MG63 (cell line): Measurements from ENCODE around the gene DHDH. TPM values are rescaled to one million over a fixed set of nuclear protein-coding genes. Genes with fewer than 3 reads are reported as not detected.

Experiments used
- DNase-seq: peaks from one replicate; pipeline ENCODE4 v3.0.0-alpha.2; 2020
- H3K27me3 ChIP-seq: fragments of 250-450 bp; sonication (Bioruptor Pico); 2 replicates; pipeline ENCODE4 v1.5.1; 2020; ENCODE audit warnings: mild to moderate bottlenecking, moderate library complexity
- H3K36me3 ChIP-seq: fragments of 250-450 bp; sonication (Bioruptor Pico); 2 replicates; pipeline ENCODE4 v1.5.1; 2020; ENCODE audit warnings: mild to moderate bottlenecking, moderate library complexity
- H3K4me3 ChIP-seq: fragments of 250-450 bp; sonication (Bioruptor Pico); 2 replicates; pipeline ENCODE4 v1.5.1; 2020; ENCODE audit warnings: mild to moderate bottlenecking, moderate library complexity
- H3K9me3 ChIP-seq: fragments of 250-450 bp; sonication (Bioruptor Pico); 2 replicates; pipeline ENCODE4 v1.5.1; 2020; ENCODE audit warnings: mild to moderate bottlenecking, moderate library complexity
- total RNA-seq: library from RNA; depleted of rRNA; stranded (reverse); fragments of >200 nt; shearing (Covaris generic); gene quantifications from 2 replicates; pipeline ENCODE4 v1.2.3, GENCODE V29; 2014; ENCODE audit warnings: low replicate concordance

Gene DHDH
- total RNA-seq, 1 experiment from 2014 or later = not detected

DNA sequence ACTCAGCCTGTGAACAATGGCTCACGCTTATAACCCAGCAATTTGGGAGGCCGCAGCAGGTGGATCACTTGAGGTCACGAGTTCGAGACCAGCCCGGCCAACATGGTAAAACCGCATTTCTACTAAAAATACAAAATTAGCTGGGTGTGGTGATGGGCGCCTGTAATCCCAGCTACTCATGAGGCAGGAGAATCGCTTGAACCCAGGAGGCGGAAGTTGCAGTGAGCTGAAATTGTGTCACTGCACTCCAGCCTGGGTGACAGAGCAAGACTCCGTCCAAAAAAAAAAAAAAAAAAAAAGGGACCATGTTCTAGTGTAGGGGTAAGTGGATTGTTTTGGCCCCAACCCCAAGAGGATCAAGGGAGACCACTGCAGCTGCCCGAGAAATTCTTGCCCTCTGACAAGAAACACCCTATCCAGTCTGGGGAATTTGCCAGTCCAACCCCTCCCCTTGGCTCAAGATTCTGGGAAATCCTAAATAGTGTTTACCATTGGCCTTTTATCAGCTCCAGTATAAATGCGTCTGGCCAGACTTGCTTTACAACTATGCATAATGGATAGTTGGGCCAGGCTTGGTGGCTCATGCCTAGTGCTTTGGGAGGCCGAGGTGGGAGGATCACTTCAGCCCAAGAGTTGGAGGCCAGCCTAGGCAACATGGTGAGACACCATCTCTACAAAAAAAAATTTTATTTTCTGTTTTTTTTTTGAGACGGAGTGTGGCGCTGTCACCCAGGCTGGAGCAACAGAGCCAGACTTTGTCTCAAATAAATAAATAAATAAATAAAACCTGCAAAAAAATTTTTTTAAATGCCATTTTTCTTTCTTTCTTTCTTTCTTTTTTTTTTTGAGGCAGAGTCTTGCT is 5.1 kb upstream of the DHDH start:
- no peaks in the 10 kb centered on the region for H3K9me3 ChIP-seq
- peaks cover 5% of the 10 kb centered on the region; the same call in 1 of the 2 replicates for H3K27me3 ChIP-seq
- no peak overlapping the region for H3K4me3 ChIP-seq
- peak; percentile 94 for DNase-seq
- peaks cover 3% of the 10 kb centered on the region; the same call in 1 of the 2 replicates for H3K36me3 ChIP-seq

GRCh38 chr19:48934837-48935236 is 1.3 kb downstream of the DHDH start:
- H3K9me3 ChIP-seq = no peaks in the 10 kb centered on the region
- H3K36me3 ChIP-seq = no peaks in the 10 kb centered on the region
- peaks cover 5% of the 10 kb centered on the region; the same call in 1 of the 2 replicates for H3K27me3 ChIP-seq
- no peak for DNase-seq
- no peak overlapping the region for H3K4me3 ChIP-seq

GRCh38 chr19:48935864-48936263 is 2.4 kb downstream of the DHDH start:
- DNase-seq = no peak
- no peaks in the 10 kb centered on the region for H3K36me3 ChIP-seq
- H3K9me3 ChIP-seq = no peaks in the 10 kb centered on the region
- no peak overlapping the region for H3K4me3 ChIP-seq
- H3K27me3 ChIP-seq = peaks cover 5% of the 10 kb centered on the region; the same call in 1 of the 2 replicates

DNA sequence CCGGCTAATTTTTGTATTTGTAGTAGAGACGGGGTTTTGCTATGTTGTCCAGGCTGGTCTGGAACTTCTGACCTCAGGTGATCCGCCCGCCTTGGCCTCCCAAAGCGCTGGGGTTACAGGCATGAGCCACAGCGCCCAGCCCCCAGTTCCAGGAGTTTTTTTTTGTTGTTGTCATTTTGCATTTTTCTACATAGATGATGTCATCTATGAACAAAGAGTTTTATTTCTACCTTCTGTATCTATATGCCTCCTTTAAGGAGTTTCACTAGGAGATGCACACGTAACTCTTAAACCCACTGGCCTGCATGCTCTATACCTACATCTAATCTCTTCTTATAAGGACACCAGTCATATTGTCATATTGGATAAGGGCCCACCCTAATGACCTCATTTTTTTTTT is 4.8 kb downstream of the DHDH start:
- no peaks in the 10 kb centered on the region for H3K36me3 ChIP-seq
- peaks cover under 1% of the 10 kb centered on the region; the same call in 1 of the 2 replicates for H3K27me3 ChIP-seq
- no peak for DNase-seq
- H3K9me3 ChIP-seq = no peaks in the 10 kb centered on the region
- no peak overlapping the region for H3K4me3 ChIP-seq

DNA sequence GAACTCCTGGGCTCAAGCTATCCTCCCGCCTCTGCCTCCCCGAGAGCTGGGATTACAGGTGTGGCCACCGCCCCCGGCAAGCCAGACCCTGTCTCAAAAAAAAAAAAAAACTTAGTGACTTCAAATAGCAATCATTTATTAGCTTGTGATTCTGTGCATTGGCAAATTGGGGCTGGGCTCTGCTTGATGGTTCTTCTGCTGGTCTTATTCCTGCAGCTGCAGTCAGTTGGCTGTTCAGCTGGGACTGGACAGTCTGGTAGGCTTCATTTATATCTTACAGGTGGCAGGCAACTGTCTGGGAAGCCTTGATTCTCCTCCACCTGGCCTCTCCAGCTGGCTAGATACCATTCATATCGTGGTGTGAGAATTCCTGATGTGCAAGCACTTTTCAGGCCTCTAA is 7.4 kb downstream of the DHDH start:
- Histone ChIP-seq H3K36me3 (no peaks in the 10 kb centered on the region), H3K4me3 (no peak overlapping the region)
- no peak for DNase-seq

DNA sequence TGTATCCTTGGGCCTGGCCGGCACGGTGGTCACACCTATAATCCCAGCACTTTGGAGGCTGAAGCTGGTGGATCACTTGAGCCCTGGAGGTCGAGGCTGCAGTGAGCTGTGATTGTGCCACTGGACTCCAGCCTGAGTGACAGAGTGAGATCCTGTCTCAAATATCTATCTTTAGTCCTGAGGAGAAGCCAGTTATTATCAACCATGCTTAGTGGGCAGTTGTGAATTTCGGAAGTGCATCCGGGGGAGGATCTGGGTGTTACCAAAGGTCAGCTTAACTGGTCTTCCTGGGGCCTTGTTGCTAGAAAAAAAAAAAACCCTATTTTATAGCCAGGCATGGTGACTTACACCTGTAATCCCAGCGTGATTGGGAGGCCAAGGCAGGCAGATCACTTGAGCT is 9.6 kb downstream of the DHDH start:
- no peak for DNase-seq
- Histone ChIP-seq H3K4me3 (no peak overlapping the region), H3K9me3 (peaks cover 8% of the 10 kb centered on the region), H3K36me3 (no peaks in the 10 kb centered on the region), H3K27me3 (no peaks in the 10 kb centered on the region)

More for the DNA sequence above, 7.4 kb downstream of the DHDH start:
- Histone ChIP-seq H3K9me3 (no peaks in the 10 kb centered on the region), H3K27me3 (no peaks in the 10 kb centered on the region)

DNA sequence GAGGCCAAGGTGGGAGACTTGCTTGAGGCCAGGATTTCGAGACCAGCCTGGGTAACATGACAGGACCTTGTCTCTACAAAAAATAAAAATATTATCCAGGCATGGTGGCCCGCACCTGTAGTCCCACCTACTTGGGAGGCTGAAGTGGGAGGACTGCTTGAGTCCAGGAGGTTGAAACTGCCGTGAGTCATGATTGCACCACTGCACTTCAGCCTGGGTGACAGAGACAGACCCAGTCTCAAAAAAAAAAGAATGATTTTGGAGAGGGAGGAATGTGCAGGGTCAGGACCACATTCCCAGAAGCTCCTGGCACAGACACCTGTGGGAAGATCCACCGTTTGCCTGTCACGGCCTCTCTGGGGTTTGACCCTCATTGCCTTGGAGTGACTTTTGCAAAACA is 11.9 kb downstream of the DHDH start:
- no peak for DNase-seq
- H3K27me3 ChIP-seq = no peaks in the 10 kb centered on the region
- peaks cover 9% of the 10 kb centered on the region for H3K9me3 ChIP-seq
- H3K36me3 ChIP-seq = no peaks in the 10 kb centered on the region
- no peak overlapping the region for H3K4me3 ChIP-seq

DNA sequence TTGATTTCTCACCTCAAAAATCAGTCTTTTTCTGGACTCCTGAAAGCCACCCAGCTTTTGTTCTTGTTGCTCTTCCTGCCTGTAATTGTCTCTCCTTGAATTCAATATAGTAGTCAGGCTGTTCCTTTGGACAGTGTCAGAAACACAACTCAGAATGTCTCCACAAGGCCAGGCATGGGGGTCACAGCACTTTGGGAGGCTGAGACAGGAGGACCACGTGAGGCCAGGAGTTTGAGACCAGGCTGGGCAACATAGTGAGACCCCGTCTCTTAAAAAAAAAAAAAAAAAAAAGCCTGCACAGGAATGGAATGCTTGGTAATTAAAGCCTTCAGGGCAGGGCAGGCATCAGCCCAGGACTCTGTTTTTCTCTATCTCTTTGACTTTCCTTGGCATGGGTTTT is 12.3 kb downstream of the DHDH start:
- no peaks in the 10 kb centered on the region for H3K27me3 ChIP-seq
- H3K9me3 ChIP-seq = peaks cover 9% of the 10 kb centered on the region
- no peaks in the 10 kb centered on the region for H3K36me3 ChIP-seq
- H3K4me3 ChIP-seq = no peak overlapping the region
- DNase-seq = no peak

GRCh38 chr19:48946463-48947257 is 13.2 kb downstream of the DHDH start:
- Histone ChIP-seq H3K9me3 (peaks cover 9% of the 10 kb centered on the region), H3K4me3 (no peak overlapping the region), H3K27me3 (no peaks in the 10 kb centered on the region), H3K36me3 (no peaks in the 10 kb centered on the region)
- no peak for DNase-seq

DNA sequence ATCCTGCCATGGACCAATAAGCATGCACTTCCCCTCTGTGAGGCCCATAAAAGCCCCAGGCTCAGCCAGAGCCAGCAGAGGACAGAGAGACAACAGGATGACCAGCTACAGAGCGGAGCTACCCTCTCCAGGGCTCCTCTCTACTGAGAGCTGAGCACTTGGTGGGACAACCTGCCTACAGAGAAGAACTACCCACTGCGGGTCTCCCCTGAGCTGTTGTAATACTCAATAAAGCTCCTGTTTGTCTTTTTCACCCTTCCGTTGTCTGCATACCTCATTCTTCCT is 13.7 kb downstream of the DHDH start:
- H3K27me3 ChIP-seq = no peaks in the 10 kb centered on the region
- H3K36me3 ChIP-seq = no peaks in the 10 kb centered on the region
- DNase-seq = no peak
- no peak overlapping the region for H3K4me3 ChIP-seq
- H3K9me3 ChIP-seq = peaks cover 9% of the 10 kb centered on the region

DNA sequence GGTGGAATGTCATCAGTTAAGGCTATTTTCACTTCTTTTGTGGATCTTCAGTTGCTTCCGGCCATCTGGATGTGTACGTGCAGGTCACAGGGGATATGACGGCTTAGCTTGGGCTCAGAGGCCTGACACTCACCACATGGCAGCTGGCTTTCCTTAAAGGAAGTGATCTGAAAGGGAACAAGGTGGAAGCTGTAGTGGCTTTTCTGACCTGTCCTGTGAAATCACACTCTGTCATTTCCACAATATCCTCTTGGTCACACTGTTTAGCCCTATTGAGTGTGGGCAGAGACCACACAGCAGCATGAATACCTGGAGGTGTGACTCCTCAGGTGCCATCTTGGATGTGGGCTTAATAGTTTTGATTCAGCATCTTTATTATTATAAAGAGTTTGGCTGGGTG is 16.7 kb downstream of the DHDH start:
- Histone ChIP-seq H3K36me3 (peaks cover 3% of the 10 kb centered on the region), H3K27me3 (no peaks in the 10 kb centered on the region), H3K9me3 (peaks cover 9% of the 10 kb centered on the region), H3K4me3 (no peak overlapping the region)
- DNase-seq = no peak

DNA sequence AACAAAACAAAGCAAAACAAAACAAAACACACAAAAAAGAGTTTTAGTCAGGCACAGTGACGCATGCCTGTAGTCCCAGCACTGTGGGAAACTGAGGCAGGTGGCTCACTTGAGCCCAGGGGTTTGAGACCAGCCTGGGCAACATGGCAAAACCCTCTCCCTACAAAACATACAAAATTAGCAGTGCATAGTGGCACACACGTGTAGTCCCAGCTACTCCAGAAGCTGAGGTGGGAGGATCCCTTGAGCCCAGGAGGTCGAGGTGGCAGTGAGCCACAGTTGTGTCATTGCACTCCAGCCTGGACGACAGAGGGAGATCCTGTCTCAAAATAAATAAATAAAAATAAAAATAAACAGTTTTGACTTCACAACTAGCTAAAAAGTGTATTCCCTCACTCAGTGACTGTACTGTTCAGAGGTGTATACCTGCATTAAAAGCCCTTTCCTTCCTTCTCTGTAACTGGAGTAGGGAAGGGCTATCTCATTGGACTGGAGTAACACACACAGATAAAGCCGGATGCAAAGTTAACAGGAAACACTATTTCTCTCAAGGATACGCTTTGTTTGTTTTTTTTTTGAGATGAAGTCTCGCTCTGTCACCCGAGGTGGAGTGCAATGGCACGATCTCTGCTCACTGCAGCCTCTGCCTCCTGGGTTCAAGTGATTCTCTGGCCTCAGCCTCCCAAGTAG is 17.5 kb downstream of the DHDH start:
- no peak for DNase-seq

GRCh38 chr19:48953141-48953540 is 19.6 kb downstream of the DHDH start:
- Histone ChIP-seq H3K9me3 (0 out of 2 replicates have a peak, but pooled peaks cover 1% of the 10 kb centered on the region), H3K27me3 (no peaks in the 10 kb centered on the region), H3K36me3 (peaks cover 23% of the 10 kb centered on the region), H3K4me3 (no peak overlapping the region)
- no peak for DNase-seq

More for the DNA sequence above, 17.5 kb downstream of the DHDH start:
- Histone ChIP-seq H3K36me3 (peaks cover 11% of the 10 kb centered on the region), H3K9me3 (peaks cover 9% of the 10 kb centered on the region), H3K4me3 (no peak overlapping the region), H3K27me3 (no peaks in the 10 kb centered on the region)

GRCh38 chr19:48953990-48954594 is 20.6 kb downstream of the DHDH start:
- DNase-seq = no peak
- Histone ChIP-seq H3K4me3 (peak overlapping the region; percentile 96), H3K27me3 (no peaks in the 10 kb centered on the region), H3K36me3 (peaks cover 28% of the 10 kb centered on the region), H3K9me3 (no peaks in the 10 kb centered on the region)

GRCh38 chr19:48954595-48955307 is 21.3 kb downstream of the DHDH start, which contains the start of gene BAX:
TSS of gene BAX (plus strand) at chr19:48954875. CDS start at chr19:48954929, 54 bp downstream.
- Histone ChIP-seq H3K9me3 (no peaks in the 10 kb centered on the region), H3K36me3 (peaks cover 28% of the 10 kb centered on the region), H3K4me3 (peak within 1 kb of the TSS; percentile 96)

GRCh38 chr19:48955308-48955958 is 21.9 kb downstream of the DHDH start:
- DNase-seq = no peak
- peak overlapping the region; percentile 96 for H3K4me3 ChIP-seq
- no peaks in the 10 kb centered on the region for H3K9me3 ChIP-seq
- no peaks in the 10 kb centered on the region for H3K27me3 ChIP-seq
- peaks cover 28% of the 10 kb centered on the region for H3K36me3 ChIP-seq

More at GRCh38 chr19:48954595-48955307, 21.3 kb downstream of the DHDH start, which contains the start of gene BAX:
- peak; percentile 98 for DNase-seq
- H3K27me3 ChIP-seq = no peaks in the 10 kb centered on the region
